BLaER1 treated with 17β-estradiol and CSF1 and Interleukin-3, amounts not matched to agents 10 nM and 100 nM (cell line): ENCODE data around the gene ATP8B2.
"Not testable (repeated sequence)": the region's sequence is repeated elsewhere in the genome, so short reads cannot be mapped to it uniquely, and the experiment has no call there.

ENCODE experiments used
- H3K27ac ChIP-seq, 11 experiments: shearing (Covaris generic); formaldehyde crosslinking; 2 replicates each; pipeline ENCODE4 v1.8.1; 2022
- H3K27me3 ChIP-seq, 11 experiments: shearing (Covaris generic); formaldehyde crosslinking; 2 replicates each; pipeline ENCODE4 v1.8.1; 2022
- H3K36me3 ChIP-seq, 11 experiments: shearing (Covaris generic); formaldehyde crosslinking; 2 replicates each; pipeline ENCODE4 v1.8.1; 2022
- H3K4me1 ChIP-seq, 10 experiments: shearing (Covaris generic); formaldehyde crosslinking; 2 replicates each; pipeline ENCODE4 v1.8.1; 2022
- H3K4me2 ChIP-seq, 11 experiments: shearing (Covaris generic); formaldehyde crosslinking; 2 replicates each; pipeline ENCODE4 v1.8.1; 2022
- H3K4me3 ChIP-seq, 10 experiments: shearing (Covaris generic); formaldehyde crosslinking; 2 replicates each; pipeline ENCODE4 v1.8.1; 2022
- H3K9ac ChIP-seq, 11 experiments: shearing (Covaris generic); formaldehyde crosslinking; 2 replicates each; pipeline ENCODE4 v1.8.1; 2022
- H3K9me3 ChIP-seq, 11 experiments: shearing (Covaris generic); formaldehyde crosslinking; replicated peaks in 1 of 11; 2 replicates each; pipeline ENCODE4 v1.8.1; 2022
- H4K20me1 ChIP-seq, 11 experiments: shearing (Covaris generic); formaldehyde crosslinking; 2 replicates each; pipeline ENCODE4 v1.8.1; 2022
- Cebpa-rat ChIP-seq, 11 experiments: shearing (Covaris generic); IDR thresholded peaks; 2 replicates each; pipeline ENCODE4 v1.8.1; 2022

The ATP8B2 gene

DNA sequence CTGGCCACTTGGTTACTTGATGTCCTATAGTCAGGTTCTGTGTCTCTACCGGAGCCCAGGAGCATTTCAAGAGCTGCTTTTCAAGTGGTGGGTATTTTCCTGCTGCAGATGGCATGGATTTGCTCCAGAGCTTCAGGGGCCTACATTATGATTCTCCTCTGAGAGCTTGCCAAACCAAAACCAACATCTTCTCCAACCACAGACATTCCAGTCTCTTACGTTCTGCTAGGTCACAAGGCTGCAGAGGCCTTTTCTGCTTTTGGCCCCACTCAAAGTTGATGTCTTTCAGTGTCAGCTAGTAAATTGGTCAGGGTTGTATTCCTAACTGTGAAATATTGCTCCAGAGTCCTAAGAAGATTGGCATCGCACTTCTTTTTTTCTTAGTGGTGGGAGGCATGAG is 19.2 kb upstream of the ATP8B2 start:
- H3K9me3 ChIP-seq, result peaks cover 12 to 22% (median 18%) of the 10 kb centered on the region in 11 experiments
- H3K4me1 ChIP-seq, result no peaks in the 10 kb centered on the region
- H4K20me1 ChIP-seq, result no peaks in the 10 kb centered on the region
- no peak overlapping the region for H3K4me2 ChIP-seq
- H3K36me3 ChIP-seq, result no peaks in the 10 kb centered on the region
- no peak overlapping the region for H3K9ac ChIP-seq
- no peak for TF ChIP-seq Cebpa-rat (IDR thresholded peaks at IDR 0.05)
- no peaks in the 10 kb centered on the region for H3K27me3 ChIP-seq
- no peak overlapping the region for H3K4me3 ChIP-seq
- no peak overlapping the region for H3K27ac ChIP-seq

DNA sequence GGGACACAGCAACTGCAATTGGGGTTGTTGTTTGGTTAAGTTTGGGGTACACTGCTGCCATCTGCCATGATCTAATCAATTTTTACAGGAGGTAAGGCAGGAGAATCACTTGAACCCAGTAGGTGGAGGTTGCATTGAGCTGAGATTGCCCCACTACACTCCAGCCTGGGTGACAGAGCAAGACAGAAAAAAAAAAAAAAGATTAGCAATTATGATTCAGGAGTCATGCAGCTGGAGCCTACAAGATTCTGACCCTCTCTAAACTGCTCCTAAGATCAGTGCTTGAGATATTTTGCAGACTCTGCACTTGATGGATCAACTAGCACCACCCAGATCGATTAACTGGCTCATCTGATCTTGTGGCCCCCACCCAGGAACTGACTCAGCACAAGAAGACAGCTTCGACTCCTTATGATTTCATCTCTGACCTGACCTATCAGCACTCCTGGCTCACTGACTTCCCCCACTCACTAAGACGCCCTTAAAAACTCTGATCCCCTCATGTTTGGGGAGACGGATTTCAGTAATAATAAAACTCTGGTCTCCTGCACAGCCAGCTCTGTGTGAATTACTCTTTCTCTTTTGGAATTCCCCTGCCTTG is 17.6 kb upstream of the ATP8B2 start:
- peaks cover 12 to 22% (median 18%) of the 10 kb centered on the region in 11 experiments for H3K9me3 ChIP-seq
- H3K27ac ChIP-seq, H3K4me1 ChIP-seq, H3K36me3 ChIP-seq, H3K4me2 ChIP-seq, H3K4me3 ChIP-seq, H4K20me1 ChIP-seq, H3K9ac ChIP-seq, H3K27me3 ChIP-seq: not testable (repeated sequence)

DNA sequence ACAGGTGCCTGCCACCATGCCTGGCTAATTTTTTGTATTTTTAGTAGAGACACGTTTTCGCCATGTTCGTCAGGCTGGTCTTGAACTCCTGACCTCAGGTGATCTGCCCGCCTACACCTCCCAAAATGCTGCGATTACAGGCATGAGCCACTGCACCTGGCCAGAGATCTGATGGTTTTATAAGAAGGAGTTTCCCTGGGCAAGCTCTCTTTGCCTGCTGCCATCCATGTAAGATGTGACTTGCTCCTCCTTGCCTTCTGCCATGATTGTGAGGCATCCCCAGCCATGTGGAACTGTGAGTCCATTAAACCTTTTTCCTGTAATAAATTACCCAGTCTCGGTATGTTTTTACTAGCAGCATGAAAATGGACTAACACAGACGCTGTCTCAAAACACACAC is 16.2 kb upstream of the ATP8B2 start:
- H3K9ac ChIP-seq, H3K27ac ChIP-seq, H3K27me3 ChIP-seq, H3K36me3 ChIP-seq, H3K4me3 ChIP-seq, H3K4me1 ChIP-seq, H3K4me2 ChIP-seq, H4K20me1 ChIP-seq: not testable (repeated sequence)
- peaks cover 12 to 23% (median 18%) of the 10 kb centered on the region in 11 experiments for H3K9me3 ChIP-seq

DNA sequence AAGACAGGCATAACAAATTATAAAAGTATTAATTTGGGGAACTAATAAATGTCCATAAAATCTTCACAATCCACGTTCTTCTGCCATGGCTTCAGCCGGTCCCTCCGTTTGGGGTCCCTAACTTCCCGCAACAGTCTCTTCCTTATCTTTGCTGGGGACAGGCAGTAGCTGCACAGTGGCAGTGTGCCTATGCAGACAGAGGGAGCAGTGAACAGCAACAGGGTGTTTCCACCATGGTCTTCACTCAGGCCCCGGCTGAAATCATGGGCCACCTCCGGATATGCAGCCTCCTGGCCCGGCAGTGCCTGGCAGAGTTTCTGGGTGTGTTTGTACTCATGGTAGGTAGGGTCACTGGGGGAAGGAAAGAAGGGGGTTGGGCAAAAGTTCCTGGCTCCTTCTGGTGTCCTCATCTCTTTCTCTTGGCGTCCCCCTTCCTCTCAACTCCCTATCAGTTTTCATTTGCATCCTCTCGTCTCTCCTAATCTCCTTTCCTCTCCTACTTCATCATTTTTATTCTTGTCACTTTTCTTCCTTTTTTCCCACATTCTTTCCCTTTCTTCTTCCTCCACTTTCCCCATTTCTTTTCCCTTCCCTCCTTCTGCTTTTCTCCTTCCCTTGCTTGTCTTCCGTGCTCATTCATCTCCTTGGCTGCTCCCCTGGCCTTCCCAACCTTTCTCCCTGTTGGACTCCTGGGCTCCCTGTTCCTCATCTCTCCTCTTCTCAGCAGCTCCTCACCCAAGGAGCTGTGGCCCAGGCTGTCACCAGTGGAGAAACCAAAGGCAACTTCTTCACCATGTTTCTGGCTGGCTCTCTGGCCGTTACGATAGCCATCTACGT is 12.9 kb upstream of the ATP8B2 start:
- H3K4me3 ChIP-seq, H3K36me3 ChIP-seq, H3K4me2 ChIP-seq, H3K27ac ChIP-seq, H3K27me3 ChIP-seq, H3K4me1 ChIP-seq, H4K20me1 ChIP-seq, H3K9ac ChIP-seq: not testable (repeated sequence)
- H3K9me3 ChIP-seq, result peaks cover 36 to 53% (median 44%) of the 10 kb centered on the region in 11 experiments

DNA sequence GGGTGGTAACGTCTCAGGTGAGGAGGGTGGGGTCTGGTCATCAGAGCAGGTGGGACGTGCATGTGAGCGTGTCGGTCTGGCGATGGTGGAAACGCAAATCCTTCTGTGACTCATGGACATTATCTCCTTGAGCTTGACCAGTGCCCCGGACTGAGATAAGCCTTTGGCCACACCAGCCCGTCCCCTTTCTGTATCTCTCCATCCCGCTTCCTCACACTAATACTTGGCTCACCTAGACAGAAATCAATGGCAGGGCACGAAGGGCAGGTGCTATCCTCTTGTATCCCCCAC is 12.3 kb upstream of the ATP8B2 start:
- no peak overlapping the region for H3K27ac ChIP-seq
- TF ChIP-seq Cebpa-rat (IDR thresholded peaks at IDR 0.05), result no peak
- H3K4me3 ChIP-seq, result no peak overlapping the region
- H3K4me1 ChIP-seq, result no peaks in the 10 kb centered on the region
- no peaks in the 10 kb centered on the region for H3K36me3 ChIP-seq
- no peaks in the 10 kb centered on the region for H3K27me3 ChIP-seq
- H3K9me3 ChIP-seq, result peaks cover 42 to 59% (median 50%) of the 10 kb centered on the region in 11 experiments
- no peaks in the 10 kb centered on the region for H4K20me1 ChIP-seq
- no peak overlapping the region for H3K4me2 ChIP-seq
- no peak overlapping the region for H3K9ac ChIP-seq

DNA sequence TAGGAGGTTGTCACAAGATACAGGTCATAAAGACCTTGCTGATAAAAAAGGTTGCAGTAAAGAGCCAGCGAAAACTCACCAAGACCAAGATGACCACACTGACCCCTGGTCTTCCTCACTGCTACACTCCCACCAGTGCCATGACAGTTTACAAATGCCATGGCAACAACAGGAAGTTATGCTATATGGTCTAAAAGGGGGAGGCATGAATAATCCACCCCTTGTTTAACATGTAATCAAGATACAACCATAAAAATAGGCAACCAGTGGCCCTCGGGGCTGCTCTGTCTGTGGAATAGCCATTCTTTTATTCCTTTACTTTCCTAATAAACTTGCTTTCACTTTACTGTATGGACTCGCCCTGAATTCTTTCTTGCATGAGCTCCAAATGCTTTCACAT is 11.1 kb upstream of the ATP8B2 start:
- not testable (repeated sequence) for H3K36me3 ChIP-seq, H3K4me3 ChIP-seq, H3K4me1 ChIP-seq, H3K27me3 ChIP-seq, H3K4me2 ChIP-seq, H4K20me1 ChIP-seq, H3K27ac ChIP-seq, H3K9ac ChIP-seq
- H3K9me3 ChIP-seq, result peaks cover 36 to 56% (median 44%) of the 10 kb centered on the region in 11 experiments

DNA sequence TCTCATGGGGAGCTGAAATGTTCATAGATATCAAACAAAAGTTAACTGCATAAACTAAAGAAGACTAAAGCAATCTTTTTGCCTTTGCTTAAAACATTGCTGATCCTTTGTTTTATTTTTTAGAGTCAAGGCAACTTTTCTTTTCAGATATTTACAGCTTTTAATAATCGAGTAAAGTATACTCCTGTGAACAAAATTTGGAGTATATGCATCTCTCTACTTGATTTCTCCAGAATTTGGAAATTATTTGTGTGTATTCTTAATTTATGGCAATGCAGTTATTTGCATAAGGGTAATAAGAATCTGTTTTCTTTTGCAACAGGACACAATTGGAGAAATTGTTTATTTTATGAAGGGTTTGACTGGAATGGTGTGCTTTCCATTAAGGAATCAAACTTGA is 8.6 kb upstream of the ATP8B2 start:
- no peak overlapping the region for H3K9ac ChIP-seq
- H4K20me1 ChIP-seq, result no peaks in the 10 kb centered on the region
- H3K27me3 ChIP-seq, result no peaks in the 10 kb centered on the region
- no peak overlapping the region for H3K27ac ChIP-seq
- no peak overlapping the region for H3K4me2 ChIP-seq
- H3K4me1 ChIP-seq, result no peaks in the 10 kb centered on the region
- peaks cover 31 to 44% (median 36%) of the 10 kb centered on the region in 11 experiments for H3K9me3 ChIP-seq
- H3K4me3 ChIP-seq, result no peak overlapping the region
- H3K36me3 ChIP-seq, result no peaks in the 10 kb centered on the region
- TF ChIP-seq Cebpa-rat (IDR thresholded peaks at IDR 0.05), result no peak

DNA sequence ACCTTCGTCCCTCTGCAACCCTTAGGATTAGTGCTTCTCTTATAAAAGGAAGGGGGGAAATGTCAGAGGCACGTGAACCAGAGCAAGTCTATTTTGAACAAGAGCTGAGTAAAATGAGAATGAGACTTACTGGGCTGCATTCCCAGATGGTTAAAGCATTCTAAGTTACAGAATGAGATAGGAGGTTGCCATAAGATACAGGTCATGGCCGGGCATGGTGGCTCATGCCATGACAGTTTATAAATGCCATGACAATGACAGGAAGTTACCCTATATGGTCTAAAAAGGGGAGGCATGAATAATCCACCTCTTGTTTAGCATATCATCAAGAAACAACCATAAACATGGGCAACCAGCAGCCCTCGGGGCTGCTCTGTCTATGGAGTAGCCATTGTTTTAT is 6.9 kb upstream of the ATP8B2 start:
- Histone ChIP-seq H3K4me1 (no peaks in the 10 kb centered on the region), H3K27me3 (no peaks in the 10 kb centered on the region), H3K9ac (no peak overlapping the region), H3K9me3 (peaks cover 31 to 44% (median 36%) of the 10 kb centered on the region in 11 experiments), H3K27ac (no peak overlapping the region), H3K4me2 (no peak overlapping the region), H4K20me1 (no peaks in the 10 kb centered on the region), H3K36me3 (no peaks in the 10 kb centered on the region), H3K4me3 (no peak overlapping the region)
- TF ChIP-seq Cebpa-rat (IDR thresholded peaks at IDR 0.05), result no peak

DNA sequence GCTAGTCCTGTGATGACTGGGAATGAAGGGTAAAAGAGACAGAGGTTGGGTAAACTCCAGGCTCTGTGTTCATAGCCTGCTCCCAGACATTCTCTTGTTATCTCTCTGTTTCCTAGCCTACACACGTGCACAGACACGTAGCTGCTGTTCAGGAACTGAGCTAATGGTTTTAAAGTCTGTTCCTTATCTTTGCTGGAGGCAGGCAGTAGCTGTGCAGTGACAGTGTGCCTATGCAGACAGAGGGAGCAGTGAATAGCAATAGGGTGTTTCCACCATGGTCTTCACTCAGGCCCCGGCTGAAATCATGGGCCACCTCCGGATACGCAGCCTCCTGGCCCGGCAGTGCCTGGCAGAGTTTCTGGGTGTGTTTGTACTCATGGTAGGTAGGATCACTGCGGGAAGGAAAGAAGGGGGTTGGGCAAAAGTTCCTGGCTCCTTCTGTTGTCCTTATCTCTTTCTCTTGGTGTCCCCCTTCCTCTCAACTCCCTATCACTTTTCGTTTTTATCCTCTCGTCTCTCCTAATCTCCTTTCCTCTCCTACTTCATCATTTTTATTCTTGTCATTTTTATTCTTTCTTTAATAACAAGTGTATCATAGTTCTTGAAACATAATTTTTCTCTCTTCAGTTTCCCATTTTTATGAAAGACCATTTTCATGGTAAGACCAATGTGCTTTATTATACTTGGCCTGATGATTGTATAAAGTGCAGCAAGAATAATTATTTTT is 4.3 kb upstream of the ATP8B2 start, which contains the start of gene AQP10:
AQP10 (plus strand) TSS at position 212 of the 727 bp plus-strand sequence; CDS start at position 275, 63 bp downstream.
- Histone ChIP-seq H3K4me2 (no peak within 1 kb of the TSS), H3K4me1 (peaks cover 0 to 10% (median 8%) of the 10 kb centered on the region in 10 experiments; a peak in 18 of 20 replicates), H3K4me3 (no peak within 1 kb of the TSS), H3K27me3 (no peaks in the 10 kb centered on the region), H3K9ac (no peak within 1 kb of the TSS), H3K9me3 (peaks cover 21 to 26% (median 25%) of the 10 kb centered on the region in 11 experiments), H4K20me1 (no peaks in the 10 kb centered on the region), H3K27ac (no peak within 1 kb of the TSS), H3K36me3 (no peaks in the 10 kb centered on the region)
- TF ChIP-seq Cebpa-rat (IDR thresholded peaks at IDR 0.05), result no peak

DNA sequence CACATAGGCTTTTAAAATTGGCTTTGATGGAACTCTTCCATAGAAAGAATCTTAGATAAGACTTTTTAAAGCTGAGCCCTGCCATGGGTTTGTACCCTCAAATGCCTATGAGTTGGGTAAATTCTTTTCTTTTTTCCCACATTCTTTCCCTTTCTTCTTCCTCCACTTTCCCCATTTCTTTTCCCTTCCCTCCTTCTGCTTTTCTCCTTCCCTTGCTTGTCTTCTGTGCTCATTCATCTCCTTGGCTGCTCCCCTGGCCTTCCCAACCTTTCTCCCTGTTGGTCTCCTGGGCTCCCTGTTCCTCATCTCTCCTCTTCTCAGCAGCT is 3.8 kb upstream of the ATP8B2 start:
- H3K4me2 ChIP-seq, H3K4me3 ChIP-seq, H3K27ac ChIP-seq, H4K20me1 ChIP-seq, H3K36me3 ChIP-seq, H3K9ac ChIP-seq, H3K27me3 ChIP-seq: not testable (repeated sequence)
- Histone ChIP-seq H3K4me1 (peaks cover 3 to 15% (median 13%) of the 10 kb centered on the region in 10 experiments), H3K9me3 (peaks cover 16 to 21% (median 20%) of the 10 kb centered on the region in 11 experiments)
